PC-3 (cell line): ENCODE data around the gene ST6GAL1. TPM values are rescaled to one million over a fixed set of nuclear protein-coding genes. Genes with fewer than 3 reads are reported as not detected.

Source experiments
- ATAC-seq: fragments of 200-7000 bp; cut with Tn5 transposase; 2 replicates; pipeline ENCODE4 v1.9.1; 2020; ENCODE audit warnings: mild to moderate bottlenecking, moderate library complexity
- BruUV-seq: library from RNA; stranded (reverse); fragments of 400-500 nt; replicated peaks from 2 replicates; lab custom pipeline; 2021; lab: Mats Ljungman, UMichigan
- CTCF ChIA-PET: fragments of 300-600 bp; sonication (Branson Sonifier 250); formaldehyde crosslinking; loops from one replicate; lab custom pipeline; 2022; ENCODE audit warnings: antibody characterized with exemption; lab: Charles Lee
- POLR2A ChIA-PET: fragments of 300-600 bp; sonication (Branson Sonifier 250); formaldehyde crosslinking; loops from one replicate; lab custom pipeline; 2022; ENCODE audit warnings: antibody characterized with exemption; ENCODE audit not compliant: unreplicated experiment; lab: Charles Lee
- DNase-seq: peaks from one replicate; pipeline ENCODE4 v3.0.0-alpha.2; 2015
- H2AFZ ChIP-seq: fragments of 300-600 bp; sonication (generic); 2 replicates; pipeline ENCODE4 v1.6.0; 2016; ENCODE audit warnings: antibody characterized with exemption, low read length
- H3F3A ChIP-seq: fragments of 300-600 bp; sonication (generic); one replicate; pipeline ENCODE4 v1.6.0; 2017; ENCODE audit warnings: antibody characterized with exemption, low read length, control low read depth, mild to moderate bottlenecking; ENCODE audit not compliant: unreplicated experiment
- H3K27ac ChIP-seq: fragments of 300-600 bp; sonication (generic); 2 replicates; pipeline ENCODE4 v1.5.1; 2016; ENCODE audit warnings: mild to moderate bottlenecking, low read length
- H3K27me3 ChIP-seq: fragments of 300-600 bp; sonication (generic); 2 replicates; pipeline ENCODE4 v1.6.1; 2016; ENCODE audit warnings: low read length, mixed read lengths
- H3K36me3 ChIP-seq: fragments of 300-600 bp; sonication (generic); 2 replicates; pipeline ENCODE4 v1.6.1; 2016; ENCODE audit warnings: low read depth, mixed run types, low read length, mixed read lengths
- H3K4me1 ChIP-seq: fragments of 300-600 bp; sonication (generic); 2 replicates; pipeline ENCODE4 v1.5.1; 2016; ENCODE audit warnings: low read length; ENCODE audit not compliant: insufficient read depth
- H3K4me2 ChIP-seq: fragments of 300-600 bp; sonication (generic); 2 replicates; pipeline ENCODE4 v1.6.0; 2016; ENCODE audit warnings: low read length
- H3K4me3 ChIP-seq: fragments of 300-600 bp; sonication (generic); 2 replicates; pipeline ENCODE4 v1.5.1; 2016; ENCODE audit warnings: mild to moderate bottlenecking, low read length, mixed read lengths
- H3K79me2 ChIP-seq: fragments of 300-600 bp; sonication (generic); 2 replicates; pipeline ENCODE4 v1.6.1; 2017; ENCODE audit warnings: low read length, mixed read lengths
- H3K9ac ChIP-seq: fragments of 300-600 bp; sonication (generic); 2 replicates; pipeline ENCODE4 v1.6.0; 2016; ENCODE audit warnings: mild to moderate bottlenecking, low read length
- H3K9me2 ChIP-seq: fragments of 300-600 bp; sonication (generic); replicated peaks from 2 replicates; pipeline ENCODE4 v1.6.1; 2016; ENCODE audit warnings: mixed run types, low read length, mixed read lengths
- H3K9me3 ChIP-seq: fragments of 300-600 bp; sonication (generic); 2 replicates; pipeline ENCODE4 v1.6.1; 2016; ENCODE audit warnings: low read length, mixed read lengths
- H4K20me1 ChIP-seq: fragments of 300-600 bp; sonication (generic); 2 replicates; pipeline ENCODE4 v1.6.1; 2016; ENCODE audit warnings: low read length, mixed read lengths
- EZH2 ChIP-seq: fragments of 300-600 bp; sonication (generic); IDR thresholded peaks from one replicate; pipeline ENCODE4 v1.6.1; 2017; ENCODE audit warnings: antibody characterized with exemption, mild to moderate bottlenecking, low read length; ENCODE audit not compliant: unreplicated experiment
- EZH2phosphoT487 ChIP-seq: fragments of 300-600 bp; sonication (generic); IDR thresholded peaks from 2 replicates; pipeline ENCODE4 v1.6.1; 2018; ENCODE audit warnings: mild to moderate bottlenecking, antibody characterized with exemption, low read length, borderline replicate concordance
- intact Hi-C: fragments of 100-400 bp; cut with micrococcal nuclease; formaldehyde crosslinking; loops from 2 replicates; pipeline ENCODE4 v1.9.0; 2023
- total RNA-seq: library from RNA; depleted of rRNA; stranded (reverse); fragments of >200 nt; gene quantifications from 2 replicates; pipeline ENCODE4 v1.2.3, GENCODE V29; 2014
- TF ChIP-seq, protein P1 (sequence below): fragments of 300-600 bp; sonication (generic); conservative IDR thresholded peaks from 2 replicates; pipeline ENCODE4 v1.5.1; 2017; ENCODE audit warnings: antibody characterized with exemption, low read depth, mild to moderate bottlenecking, low read length

The ST6GAL1 gene
- total RNA-seq, 1 experiment from 2014 or later = 9.4 TPM

DNA sequence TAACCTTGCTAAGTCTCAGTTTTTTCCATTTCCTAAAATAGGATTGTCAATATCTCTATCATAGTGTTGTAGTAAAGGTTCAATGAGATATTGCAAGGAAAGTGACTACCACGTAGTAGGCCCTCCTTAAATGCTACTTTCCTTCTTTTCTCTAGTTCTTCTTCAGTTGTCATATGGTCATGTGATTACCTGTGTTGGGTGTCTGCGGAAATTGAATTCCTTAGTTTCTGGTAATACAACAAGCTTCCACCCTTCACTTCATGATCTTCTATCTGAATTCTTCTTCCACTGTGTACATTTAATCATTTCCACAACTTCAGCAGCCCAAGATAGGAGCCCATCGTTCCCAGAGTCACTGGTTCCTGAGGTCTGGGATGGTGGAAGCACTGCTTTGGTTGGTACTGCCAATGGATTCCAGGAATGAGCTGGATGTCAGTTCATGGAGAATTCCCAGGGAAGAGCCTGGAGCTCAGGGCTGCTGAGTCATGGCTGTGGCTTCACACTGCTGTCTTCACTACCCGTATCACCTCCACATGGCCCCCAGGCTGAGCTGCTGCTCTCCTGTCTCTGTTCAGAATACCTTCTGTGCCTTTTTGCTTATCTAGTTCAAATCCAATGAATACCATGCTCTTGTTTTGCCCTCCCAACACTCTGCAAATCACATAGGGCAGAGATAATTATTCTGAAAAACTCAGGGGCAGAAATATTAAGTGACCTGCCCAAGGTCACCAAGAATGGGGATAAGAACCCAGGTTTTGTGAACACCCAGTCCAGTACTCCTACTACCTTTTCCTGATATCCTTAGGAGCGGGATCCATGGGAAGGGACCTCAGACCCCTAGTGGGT, 110.4 kb downstream of the ST6GAL1 start:
- intact Hi-C loops = no loop called here
- Histone ChIP-seq H3K36me3 (no peaks in the 10 kb centered on the region), H3K27ac (no peak overlapping the region), H4K20me1 (no peaks in the 10 kb centered on the region), H3K4me1 (peaks cover 14% of the 10 kb centered on the region), H3K9ac (no peak overlapping the region), H2AFZ (peak overlapping the region; percentile 13; the same call in 1 of the 2 replicates), H3K79me2 (no peaks in the 10 kb centered on the region), H3K4me2 (no peak overlapping the region), H3F3A (no peaks in the 10 kb centered on the region), H3K9me2 (no peaks in the 10 kb centered on the region), H3K27me3 (no peaks in the 10 kb centered on the region), H3K9me3 (no peaks in the 10 kb centered on the region), H3K4me3 (no peak overlapping the region)
- ChIA-PET POLR2A (no interaction called here), CTCF (interaction anchor here (0.6 kb wide), 1 partner anchor 8 kb away, joined by 5 read pairs; no protein-coding TSS in a partner anchor)
- TF ChIP-seq EZH2phosphoT487 = no peak
- TF ChIP-seq, protein P1, sequence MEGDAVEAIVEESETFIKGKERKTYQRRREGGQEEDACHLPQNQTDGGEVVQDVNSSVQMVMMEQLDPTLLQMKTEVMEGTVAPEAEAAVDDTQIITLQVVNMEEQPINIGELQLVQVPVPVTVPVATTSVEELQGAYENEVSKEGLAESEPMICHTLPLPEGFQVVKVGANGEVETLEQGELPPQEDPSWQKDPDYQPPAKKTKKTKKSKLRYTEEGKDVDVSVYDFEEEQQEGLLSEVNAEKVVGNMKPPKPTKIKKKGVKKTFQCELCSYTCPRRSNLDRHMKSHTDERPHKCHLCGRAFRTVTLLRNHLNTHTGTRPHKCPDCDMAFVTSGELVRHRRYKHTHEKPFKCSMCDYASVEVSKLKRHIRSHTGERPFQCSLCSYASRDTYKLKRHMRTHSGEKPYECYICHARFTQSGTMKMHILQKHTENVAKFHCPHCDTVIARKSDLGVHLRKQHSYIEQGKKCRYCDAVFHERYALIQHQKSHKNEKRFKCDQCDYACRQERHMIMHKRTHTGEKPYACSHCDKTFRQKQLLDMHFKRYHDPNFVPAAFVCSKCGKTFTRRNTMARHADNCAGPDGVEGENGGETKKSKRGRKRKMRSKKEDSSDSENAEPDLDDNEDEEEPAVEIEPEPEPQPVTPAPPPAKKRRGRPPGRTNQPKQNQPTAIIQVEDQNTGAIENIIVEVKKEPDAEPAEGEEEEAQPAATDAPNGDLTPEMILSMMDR = no peak
- no peak for TF ChIP-seq EZH2
- DNase-seq (peak; percentile 39), ATAC-seq (peak; percentile 31; the same call in 1 of the 2 replicates)
- BruUV-seq = no TSS peak

DNA sequence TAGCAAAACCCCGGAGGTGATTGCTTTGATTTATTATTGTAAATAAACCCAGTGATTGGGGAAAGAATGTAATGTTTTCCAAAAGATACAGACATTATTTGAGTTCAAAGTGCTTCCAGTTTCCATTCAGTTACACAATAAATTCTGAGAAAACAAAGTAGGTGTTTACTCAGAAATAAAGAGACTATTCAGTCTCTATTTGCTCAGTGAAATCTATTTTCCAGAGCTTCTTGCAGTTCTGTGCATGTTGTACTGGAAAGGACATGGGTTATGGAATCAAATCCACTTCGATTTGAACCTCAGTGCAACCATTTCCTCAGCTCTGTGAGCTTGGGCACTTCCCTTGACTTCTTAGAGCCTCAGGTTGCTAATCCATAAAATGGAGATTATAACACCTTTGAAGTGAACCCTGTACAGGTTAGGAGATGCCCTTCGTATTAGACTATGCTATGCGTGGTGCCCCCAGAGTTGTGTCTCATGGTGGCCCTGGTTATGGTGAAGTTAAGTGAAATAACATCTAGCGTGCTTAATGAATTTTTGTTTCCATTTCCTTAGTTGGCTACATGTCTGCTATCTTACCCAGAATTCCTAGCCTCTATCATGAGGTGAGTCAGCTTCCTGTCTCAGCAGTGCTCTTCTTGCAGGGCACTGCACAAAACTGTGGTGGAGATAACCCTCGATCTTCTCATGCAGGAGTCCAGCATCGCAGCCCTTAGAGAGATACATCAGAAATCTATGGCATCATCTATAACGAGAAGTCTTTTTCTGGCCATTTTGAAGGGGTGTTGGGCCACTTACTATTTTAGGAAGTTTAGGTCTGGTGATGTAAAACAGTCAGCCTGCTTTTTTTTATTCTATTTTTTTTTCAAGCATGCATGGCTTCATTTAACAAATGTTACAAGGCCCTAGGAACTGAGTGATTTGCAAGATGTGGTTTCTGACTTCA, 111.3 kb downstream of the ST6GAL1 start:
- POLR2A ChIA-PET = no interaction called here
- BruUV-seq = no TSS peak
- CTCF ChIA-PET = interaction anchor here (0.6 kb wide), 1 partner anchor 9 kb away, joined by 5 read pairs; no protein-coding TSS in a partner anchor

More for the DNA sequence above, 111.3 kb downstream of the ST6GAL1 start:
- H3K79me2 ChIP-seq = no peaks in the 10 kb centered on the region
- DNase-seq (no peak), ATAC-seq (peak; percentile 43; the same call in 1 of the 2 replicates)
- H3K36me3 ChIP-seq = no peaks in the 10 kb centered on the region
- no peak overlapping the region for H3K4me2 ChIP-seq
- no peak overlapping the region for H3K27ac ChIP-seq
- no peak overlapping the region for H2AFZ ChIP-seq
- no peak overlapping the region for H3K9ac ChIP-seq
- H4K20me1 ChIP-seq = no peaks in the 10 kb centered on the region
- H3K9me2 ChIP-seq = no peaks in the 10 kb centered on the region
- H3F3A ChIP-seq = no peaks in the 10 kb centered on the region
- H3K4me3 ChIP-seq = no peak overlapping the region
- TF ChIP-seq, protein P1 = no peak
- TF ChIP-seq EZH2phosphoT487 (no peak), EZH2 (no peak)
- no peaks in the 10 kb centered on the region for H3K9me3 ChIP-seq
- no peaks in the 10 kb centered on the region for H3K27me3 ChIP-seq
- intact Hi-C loops = no loop called here
- H3K4me1 ChIP-seq = peaks cover 14% of the 10 kb centered on the region
